Stimulated activated CD4-positive, alpha-beta T cell treated with anti-CD3 and anti-CD28 coated beads, Interleukin-12 subunit alpha, Interleukin-12 subunit beta, amount 100 ng/mL, for 24 hours (primary cell): ENCODE measurements around the gene TSHZ2.

Experiments
- DNase-seq, 2 experiments: peaks; one replicate each; pipeline ENCODE4 v3.0.0-alpha.2; 2020; ENCODE audit warnings: low read depth in 2 of 2

TSHZ2 gene

GRCh38 chr20:53281557-53282117 is 309.5 kb downstream of the TSHZ2 start:
- DNase-seq = no peak

- no peak for DNase-seq
Observed at GRCh38 chr20:53282217-53282955, 310.2 kb downstream of the TSHZ2 start.

DNA sequence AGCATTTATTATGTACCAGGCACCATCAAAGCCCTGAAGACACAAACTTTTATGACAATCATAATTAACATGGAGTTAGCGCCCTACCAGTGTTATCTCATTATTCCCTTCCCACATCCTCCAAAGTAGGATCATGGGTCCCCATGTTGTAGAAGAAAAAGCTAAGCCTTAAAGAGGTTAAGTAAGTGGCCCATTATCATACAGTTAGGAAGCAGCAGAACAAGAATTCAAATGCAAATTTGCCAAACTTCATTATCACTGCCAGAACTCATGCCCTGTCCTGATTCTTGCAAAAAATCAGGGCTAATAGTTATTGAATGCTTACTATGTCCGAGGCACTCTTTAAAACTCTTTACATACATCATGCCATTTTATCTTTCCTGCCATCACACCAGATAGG is 310.9 kb downstream of the TSHZ2 start:
- DNase-seq = no peak

DNA sequence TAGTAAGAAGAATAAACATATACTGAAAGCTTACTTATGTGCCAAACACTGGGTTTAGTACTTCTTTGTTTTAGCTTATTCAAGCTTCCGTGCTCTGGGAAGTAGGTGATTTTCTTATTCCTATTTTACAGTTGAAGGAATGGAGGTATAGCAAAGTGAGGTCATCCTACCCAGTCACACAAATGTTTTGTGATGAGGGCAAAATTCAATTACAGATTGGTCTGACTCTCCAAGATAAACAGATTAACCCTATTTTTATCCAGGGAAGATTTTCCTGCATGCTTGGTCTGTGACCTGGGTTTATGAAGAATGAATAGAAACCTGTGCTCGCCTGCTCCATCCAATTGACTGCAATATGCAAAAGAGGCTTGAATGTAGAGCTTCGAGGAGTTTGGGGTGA is 311.4 kb downstream of the TSHZ2 start:
- no peak for DNase-seq

GRCh38 chr20:53284256-53284655 is 312.1 kb downstream of the TSHZ2 start:
- no peak for DNase-seq

DNA sequence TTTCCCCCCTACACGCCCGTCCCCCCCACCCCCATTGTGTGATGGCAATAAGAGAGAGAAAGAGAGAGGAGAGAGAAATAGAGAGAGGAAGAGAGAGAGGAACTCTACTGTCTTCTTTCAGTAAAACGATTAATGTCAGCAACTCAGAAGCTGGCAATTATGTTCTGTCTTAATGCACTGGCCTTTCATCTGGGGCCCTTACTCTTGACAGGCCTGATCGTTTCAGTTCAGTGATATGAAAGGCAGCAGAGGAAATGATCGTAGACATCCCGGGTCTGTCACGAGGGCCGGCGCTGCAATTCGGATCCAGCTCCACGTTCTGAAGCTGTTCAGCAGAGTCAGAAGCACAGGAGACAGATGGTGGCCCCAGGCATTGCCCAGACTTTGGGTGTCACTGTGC is 312.5 kb downstream of the TSHZ2 start:
- no peak for DNase-seq

DNA sequence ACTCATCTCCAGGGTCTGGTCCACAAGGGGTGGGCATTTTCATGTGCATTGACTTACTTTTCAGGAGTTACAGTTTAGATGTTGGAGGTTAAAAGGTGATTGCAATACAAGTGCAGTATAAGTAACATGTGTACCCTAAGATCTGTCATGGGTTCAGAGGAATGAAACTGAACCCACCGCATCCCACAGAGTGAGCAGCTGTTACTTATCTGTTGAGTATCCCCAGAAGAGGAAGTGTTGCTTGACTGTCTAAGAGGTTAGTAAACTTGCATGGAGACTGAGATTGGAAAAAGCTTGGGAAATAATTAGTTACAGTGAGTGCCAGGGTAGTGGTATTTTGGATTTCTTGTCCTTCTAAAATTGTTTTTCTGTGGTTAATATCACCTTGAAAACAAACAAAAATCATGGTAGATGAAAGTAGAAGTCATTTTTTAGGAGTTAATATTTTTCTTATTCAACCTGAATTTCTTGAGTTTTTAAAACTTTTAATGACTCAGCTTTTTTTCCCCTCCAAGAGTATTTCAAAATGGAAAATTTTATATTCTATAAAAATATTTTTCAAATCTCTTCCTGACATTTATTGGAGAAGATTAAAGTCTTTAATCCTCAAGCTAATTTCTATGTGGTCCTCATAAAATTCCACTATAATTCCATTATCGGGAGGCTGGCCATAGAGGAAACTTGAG is 315.3 kb downstream of the TSHZ2 start:
- no peak for DNase-seq

- no peak for DNase-seq
Observed at GRCh38 chr20:53291548-53291947, 319.4 kb downstream of the TSHZ2 start.

- no peak for DNase-seq
Observed at GRCh38 chr20:53292347-53292746, 320.2 kb downstream of the TSHZ2 start.

DNA sequence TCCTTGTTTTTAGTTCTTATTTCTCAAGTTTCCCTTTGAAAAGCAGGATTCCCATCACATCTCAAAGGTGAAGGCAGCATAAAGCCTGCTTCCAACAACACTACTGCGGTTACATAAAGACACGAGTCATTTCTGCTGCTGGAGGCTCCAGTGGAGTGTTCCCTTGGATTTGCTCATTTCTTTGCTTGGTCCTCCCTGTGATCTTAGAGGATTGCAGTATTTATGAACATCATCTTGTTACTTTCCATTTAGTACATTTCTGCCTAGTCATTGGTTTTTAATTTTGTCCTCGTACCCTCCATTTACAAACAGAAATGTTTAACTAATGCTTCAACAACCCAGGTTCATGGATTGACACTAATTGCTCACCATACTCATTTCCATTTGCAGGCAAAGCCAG is 322.6 kb downstream of the TSHZ2 start:
- no peak for DNase-seq

- DNase-seq = no peak
Observed at GRCh38 chr20:53296025-53296424, 323.9 kb downstream of the TSHZ2 start.

- DNase-seq = no peak
Observed at GRCh38 chr20:53296451-53297153, 324.4 kb downstream of the TSHZ2 start.

DNA sequence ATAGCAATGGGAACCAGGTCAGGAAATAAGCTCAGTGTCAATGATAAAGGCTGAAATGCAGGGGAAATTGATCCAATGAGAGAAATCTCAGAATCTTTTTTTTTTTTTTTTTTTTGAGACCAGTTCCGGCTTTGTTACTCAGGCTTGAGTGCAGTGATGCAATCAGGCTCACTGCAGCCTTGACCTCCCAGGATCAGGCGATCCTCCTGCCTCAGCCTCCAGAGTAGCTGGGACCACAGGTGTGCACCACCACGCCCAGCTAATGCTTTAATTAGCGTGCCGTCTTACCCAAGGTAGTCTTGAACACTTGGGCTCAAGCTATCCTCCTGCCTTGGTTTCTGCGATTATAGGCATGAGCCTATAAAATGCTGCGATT is 325.0 kb downstream of the TSHZ2 start:
- no peak for DNase-seq

GRCh38 chr20:53298260-53298659 is 326.1 kb downstream of the TSHZ2 start:
- DNase-seq = no peak

DNA sequence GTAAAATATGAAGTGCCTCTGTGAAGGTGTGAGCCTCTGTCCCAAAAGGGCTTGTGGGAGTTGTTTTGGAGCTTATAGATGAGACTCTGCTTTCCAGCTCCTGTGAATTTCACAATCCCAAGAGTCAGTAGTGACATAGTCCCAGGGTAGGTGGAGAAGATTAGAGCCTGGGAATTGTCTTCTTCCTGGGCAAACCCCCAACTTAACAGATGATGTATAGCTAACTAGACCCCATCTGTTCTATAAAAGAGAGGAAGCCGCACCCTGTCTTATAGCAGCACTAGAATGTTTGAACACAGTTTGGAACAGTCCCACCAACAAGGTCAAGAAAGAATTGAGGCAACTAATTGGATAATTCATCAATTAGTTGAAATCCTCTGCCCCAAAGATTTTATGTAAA is 326.8 kb downstream of the TSHZ2 start:
- no peak for DNase-seq

GRCh38 chr20:53299831-53300230 is 327.7 kb downstream of the TSHZ2 start:
- DNase-seq = no peak

- DNase-seq = no peak
Observed at GRCh38 chr20:53301869-53302268, 329.7 kb downstream of the TSHZ2 start.

DNA sequence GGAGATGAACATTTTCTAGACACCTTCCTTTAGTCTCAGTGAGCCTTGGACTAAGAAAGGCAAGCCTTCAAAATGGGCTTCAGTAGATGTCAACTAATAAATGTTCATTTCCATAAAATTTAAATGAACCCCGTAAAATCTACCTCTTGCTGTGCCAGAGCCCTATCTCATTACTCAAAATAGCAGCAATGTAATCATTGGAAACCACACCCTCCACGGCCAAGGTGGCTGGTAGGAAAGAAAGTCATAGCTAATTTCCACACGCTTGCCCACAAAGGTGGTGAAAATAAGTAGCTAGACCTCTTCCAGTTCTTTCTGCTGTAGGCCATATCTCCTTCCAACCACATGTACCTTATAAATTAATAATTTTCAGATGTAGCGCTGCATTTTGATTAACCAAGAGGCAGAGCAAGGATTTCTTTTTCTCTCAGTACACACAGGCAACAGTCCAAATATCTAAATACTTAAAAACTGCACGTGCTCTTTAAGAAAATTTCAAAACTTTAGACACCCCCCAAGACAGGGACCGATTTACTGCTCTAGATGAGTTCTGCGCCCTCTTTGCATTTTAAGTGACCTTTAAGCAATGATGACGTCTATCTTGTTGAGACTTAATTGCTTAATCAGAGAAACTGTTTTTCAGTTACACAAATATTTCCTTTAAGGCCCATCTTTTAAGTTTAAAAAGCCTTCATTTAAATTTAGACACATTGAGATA is 330.7 kb downstream of the TSHZ2 start:
- DNase-seq = no peak

GRCh38 chr20:53303413-53303760 is 331.2 kb downstream of the TSHZ2 start:
- no peak for DNase-seq

- DNase-seq = no peak
Observed at GRCh38 chr20:53304146-53304545, 332.0 kb downstream of the TSHZ2 start.

DNA sequence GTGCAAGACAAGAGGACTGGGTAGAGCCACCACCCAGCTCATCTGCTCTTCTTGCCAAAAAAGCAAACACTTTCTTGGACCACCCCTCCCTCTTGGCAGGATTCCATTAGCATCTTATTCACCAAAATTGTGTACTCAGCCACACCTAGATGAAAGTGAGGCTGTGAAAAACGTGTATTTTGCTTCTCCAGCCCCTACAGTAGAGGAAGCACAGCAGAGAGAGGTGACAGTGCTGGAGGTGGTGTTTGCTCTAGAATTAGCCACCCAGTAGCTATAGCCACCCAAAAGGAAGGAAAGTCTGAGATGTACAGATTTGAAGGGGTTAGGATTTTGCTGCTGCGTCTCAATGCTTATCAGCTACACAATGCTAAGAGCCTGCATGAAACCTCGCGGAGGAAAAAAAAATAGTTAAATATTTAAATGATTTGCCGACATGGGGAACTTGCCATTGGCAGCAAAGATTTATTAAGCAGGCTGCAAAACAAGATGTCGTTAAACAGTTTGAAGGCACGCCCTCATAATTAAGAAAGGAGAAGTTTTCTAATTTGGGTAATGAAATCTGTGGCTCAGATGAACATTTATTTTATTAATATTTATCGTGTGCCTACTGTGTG is 334.1 kb downstream of the TSHZ2 start:
- no peak for DNase-seq
